Calu3 (cell line): Measurements from ENCODE around the gene MEF2A. TPM values are rescaled to one million over a fixed set of nuclear protein-coding genes. Genes with fewer than 3 reads are reported as not detected.
A peak's percentile ranks its signal among the peaks of the same experiment; 100 is the strongest.

ENCODE experiments used
- BruUV-seq: library from RNA; stranded (reverse); fragments of 400-500 nt; replicated peaks from 2 replicates; lab custom pipeline; 2021; lab: Mats Ljungman, UMichigan
- CTCF ChIA-PET: fragments of 300-600 bp; sonication (Branson Sonifier 250); formaldehyde crosslinking; loops from one replicate; lab custom pipeline; 2022; ENCODE audit warnings: antibody characterized with exemption; lab: Charles Lee
- DNase-seq: peaks from one replicate; pipeline ENCODE4 v3.0.0; 2022
- H3K27ac Mint-ChIP-seq: one replicate; pipeline ENCODE4 v1.8.0; 2022; ENCODE audit warnings: mixed read lengths; ENCODE audit not compliant: unreplicated experiment
- H3K27me3 Mint-ChIP-seq: one replicate; pipeline ENCODE4 v1.8.0; 2022; ENCODE audit warnings: mixed read lengths; ENCODE audit not compliant: unreplicated experiment
- H3K36me3 Mint-ChIP-seq: one replicate; pipeline ENCODE4 v1.8.0; 2022; ENCODE audit warnings: mild to moderate bottlenecking, moderate library complexity, mixed read lengths; ENCODE audit not compliant: insufficient read depth, unreplicated experiment
- H3K4me1 Mint-ChIP-seq: one replicate; pipeline ENCODE4 v1.8.0; 2022; ENCODE audit warnings: mild to moderate bottlenecking, low read depth, mixed read lengths; ENCODE audit not compliant: unreplicated experiment
- H3K4me3 Mint-ChIP-seq: one replicate; pipeline ENCODE4 v1.8.0; 2022; ENCODE audit warnings: mild to moderate bottlenecking, low read depth, moderate library complexity, mixed read lengths; ENCODE audit not compliant: unreplicated experiment
- H3K9me3 Mint-ChIP-seq: one replicate; pipeline ENCODE4 v1.8.0; 2022; ENCODE audit warnings: low read depth, mixed read lengths; ENCODE audit not compliant: unreplicated experiment
- CTCF ChIP-seq: fragments of 200-600 bp; IDR thresholded peaks from one replicate; pipeline ENCODE4 v1.8.0; 2022; ENCODE audit warnings: antibody characterized with exemption; ENCODE audit not compliant: unreplicated experiment
- intact Hi-C: fragments of 100-400 bp; cut with micrococcal nuclease; formaldehyde crosslinking; loops from one replicate; pipeline ENCODE4 v1.10.0; 2022; ENCODE audit not compliant: unreplicated experiment
- total RNA-seq: library from RNA; stranded (reverse); gene quantifications from 2 replicates; pipeline ENCODE4 v1.2.3, GENCODE V29; 2022

Gene MEF2A
- total RNA-seq, 1 experiment from 2014 or later, result 33.6 TPM

GRCh38 chr15:99707473-99708270, 141.9 kb downstream of the MEF2A start:
- Mint-ChIP-seq H3K4me3 (no peak overlapping the region), H3K9me3 (no peaks in the 10 kb centered on the region), H3K36me3 (peaks cover 17% of the 10 kb centered on the region), H3K4me1 (peaks cover 38% of the 10 kb centered on the region), H3K27ac (peak overlapping the region; percentile 14), H3K27me3 (no peaks in the 10 kb centered on the region)
- intact Hi-C loops, result loop anchor here (1.0 to 10.0 kb wide), 3 partner anchors 26 to 223 kb away; partner anchors contain the start of gene LYSMD4
- no peak for TF ChIP-seq CTCF
- CTCF ChIA-PET, result interaction anchor here (0.7 to 1.6 kb wide), 6 partner anchors 15 to 435 kb away, joined by 3 to 7 read pairs (median 4); partner anchors contain the start of gene LYSMD4
- no TSS peak for BruUV-seq
- no peak for DNase-seq

GRCh38 chr15:99708563-99708962, 142.8 kb downstream of the MEF2A start:
- H3K27ac Mint-ChIP-seq, result peak overlapping the region; percentile 14
- no peak for TF ChIP-seq CTCF
- peaks cover 31% of the 10 kb centered on the region for H3K4me1 Mint-ChIP-seq
- H3K4me3 Mint-ChIP-seq, result peak overlapping the region; percentile 14
- H3K27me3 Mint-ChIP-seq, result no peaks in the 10 kb centered on the region
- no TSS peak for BruUV-seq
- intact Hi-C loops, result loop anchor here (1.0 to 10.0 kb wide), 3 partner anchors 25 to 224 kb away; partner anchors contain the start of gene LYSMD4
- H3K9me3 Mint-ChIP-seq, result no peaks in the 10 kb centered on the region
- CTCF ChIA-PET, result interaction anchor here (1.1 to 1.6 kb wide), 5 partner anchors 16 to 436 kb away, joined by 3 to 7 read pairs (median 4); partner anchors contain the start of gene LYSMD4
- DNase-seq, result peak; percentile 72
- peaks cover 12% of the 10 kb centered on the region for H3K36me3 Mint-ChIP-seq

- Mint-ChIP-seq H3K9me3 (no peaks in the 10 kb centered on the region), H3K27ac (peak overlapping the region; percentile 14), H3K4me1 (peaks cover 24% of the 10 kb centered on the region), H3K4me3 (no peak overlapping the region), H3K27me3 (no peaks in the 10 kb centered on the region), H3K36me3 (peaks cover 12% of the 10 kb centered on the region)
- CTCF ChIA-PET, result interaction anchor here (1.1 to 1.3 kb wide), 3 partner anchors 24 to 47 kb away, joined by 4 to 7 read pairs (median 6); partner anchors contain the start of gene LYSMD4
- no TSS peak for BruUV-seq
- no peak for DNase-seq
- no peak for TF ChIP-seq CTCF
- intact Hi-C loops, result loop anchor here (2.0 to 10.0 kb wide), 2 partner anchors 47 to 225 kb away; no protein-coding TSS in a partner anchor
Observed at GRCh38 chr15:99709243-99709986, 143.6 kb downstream of the MEF2A start.

- intact Hi-C loops, result no loop called here
- TF ChIP-seq CTCF, result no peak
- no peak overlapping the region for H3K27ac Mint-ChIP-seq
- CTCF ChIA-PET, result no interaction called here
- BruUV-seq, result no TSS peak
- H3K27me3 Mint-ChIP-seq, result no peaks in the 10 kb centered on the region
- no peak overlapping the region for H3K4me3 Mint-ChIP-seq
- no peak for DNase-seq
- peaks cover 24% of the 10 kb centered on the region for H3K4me1 Mint-ChIP-seq
- H3K36me3 Mint-ChIP-seq, result peaks cover 12% of the 10 kb centered on the region
- no peaks in the 10 kb centered on the region for H3K9me3 Mint-ChIP-seq
Observed at GRCh38 chr15:99711625-99712024, 145.8 kb downstream of the MEF2A start.
